ENCODE data around the gene SLC27A5. TPM values are rescaled to one million over a fixed set of nuclear protein-coding genes. Genes with fewer than 3 reads are reported as not detected.
"Not testable (repeated sequence)": the region's sequence is repeated elsewhere in the genome, so short reads cannot be mapped to it uniquely, and the experiment has no call there.

The SLC27A5 gene
- total RNA-seq, 1 donor from 2014 or later, result 4.1 TPM

GRCh38 chr19:58522709-58523108 lies 10.9 kb upstream of the SLC27A5 start:
- no peak for DNase-seq

- no peak for DNase-seq
Observed at GRCh38 chr19:58521651-58522050, 9.9 kb upstream of the SLC27A5 start.

- no peak for DNase-seq
Observed at GRCh38 chr19:58520257-58520599, 8.4 kb upstream of the SLC27A5 start.

GRCh38 chr19:58519355-58520256 lies 7.8 kb upstream of the SLC27A5 start, which contains the start of gene ZBTB45:
Gene ZBTB45, minus strand, starts transcription at chr19:58519810. Its CDS starts 2,137 bp downstream, at chr19:58517673.
- peak; percentile 93 for DNase-seq

- no peak for DNase-seq
Observed at GRCh38 chr19:58519087-58519354, 7.2 kb upstream of the SLC27A5 start.

GRCh38 chr19:58518256-58519086 lies 6.7 kb upstream of the SLC27A5 start:
- DNase-seq, result no peak

GRCh38 chr19:58516964-58517833 lies 5.4 kb upstream of the SLC27A5 start:
- no peak for DNase-seq

GRCh38 chr19:58516246-58516836 lies 4.5 kb upstream of the SLC27A5 start:
- no peak for DNase-seq

- no peak for DNase-seq
Observed at GRCh38 chr19:58515259-58515658, 3.5 kb upstream of the SLC27A5 start.

- no peak for DNase-seq
Observed at GRCh38 chr19:58514564-58515022, 2.8 kb upstream of the SLC27A5 start.

GRCh38 chr19:58513694-58514563 lies 2.1 kb upstream of the SLC27A5 start:
- peak; percentile 82 for DNase-seq

- DNase-seq, result no peak
Observed at GRCh38 chr19:58513213-58513693, 1.5 kb upstream of the SLC27A5 start.

- no peak for DNase-seq
Observed at GRCh38 chr19:58510084-58510862, 1.5 kb downstream of the SLC27A5 start.

- no peak for DNase-seq
Observed at GRCh38 chr19:58509731-58510083, 2.1 kb downstream of the SLC27A5 start.

GRCh38 chr19:58507602-58508223 lies 4.1 kb downstream of the SLC27A5 start:
- DNase-seq, result not testable (repeated sequence)

- no peak for DNase-seq
Observed at GRCh38 chr19:58500242-58500641, 11.6 kb downstream of the SLC27A5 start.

- peak; percentile 99 for DNase-seq
Observed at GRCh38 chr19:58499021-58499927, 12.5 kb downstream of the SLC27A5 start.

- no peak for DNase-seq
Observed at GRCh38 chr19:58498316-58499020, 13.3 kb downstream of the SLC27A5 start.
